Measurements from ENCODE around the gene CDC42BPB.

- TF ChIP-seq PBX2 (CRISPR knock-in tag; IDR thresholded peaks at IDR 0.05) (no peak), CTCF (CRISPR knock-in tag; IDR thresholded peaks at IDR 0.05) (no peak), PCBP2 (optimal IDR thresholded peaks at IDR 0.05; ENCODE audit: low read depth, low read length, poor library complexity, severe bottlenecking) (no peak), ELF4 (CRISPR knock-in tag; IDR thresholded peaks at IDR 0.05; ENCODE audit: borderline replicate concordance) (no peak), HOXA7 (CRISPR knock-in tag; IDR thresholded peaks at IDR 0.05) (no peak), RCOR2 (CRISPR knock-in tag; IDR thresholded peaks at IDR 0.05) (no peak), ZNF747 (CRISPR knock-in tag; IDR thresholded peaks at IDR 0.05; ENCODE audit: borderline replicate concordance) (no peak), NCOR1 (IDR thresholded peaks at IDR 0.05; ENCODE audit: borderline replicate concordance, low read length) (no peak), HNRNPH1 (optimal IDR thresholded peaks at IDR 0.05; ENCODE audit: low read depth, low read length) (no peak), ETV6 (CRISPR knock-in tag; conservative IDR thresholded peaks at IDR 0.05) (no peak), MYC (CRISPR knock-in tag; IDR thresholded peaks at IDR 0.05; ENCODE audit: borderline replicate concordance) (no peak), ZBTB37 (CRISPR knock-in tag; IDR thresholded peaks at IDR 0.05) (no peak)
Measured at GRCh38 chr14:102969060-102969791, 88.1 kb downstream of the CDC42BPB start.
